Stimulated activated CD8-positive, alpha-beta memory T cell treated with anti-CD3 and anti-CD28 coated beads, Interleukin-12 subunit alpha, Interleukin-12 subunit beta, amount 100 ng/mL, for 1 hour (primary cell): ENCODE results near the gene KIAA1755.

Experiments
- DNase-seq: peaks from one replicate; pipeline ENCODE4 v3.0.0-alpha.2; 2020; ENCODE audit warnings: low read depth

KIAA1755 gene

DNA sequence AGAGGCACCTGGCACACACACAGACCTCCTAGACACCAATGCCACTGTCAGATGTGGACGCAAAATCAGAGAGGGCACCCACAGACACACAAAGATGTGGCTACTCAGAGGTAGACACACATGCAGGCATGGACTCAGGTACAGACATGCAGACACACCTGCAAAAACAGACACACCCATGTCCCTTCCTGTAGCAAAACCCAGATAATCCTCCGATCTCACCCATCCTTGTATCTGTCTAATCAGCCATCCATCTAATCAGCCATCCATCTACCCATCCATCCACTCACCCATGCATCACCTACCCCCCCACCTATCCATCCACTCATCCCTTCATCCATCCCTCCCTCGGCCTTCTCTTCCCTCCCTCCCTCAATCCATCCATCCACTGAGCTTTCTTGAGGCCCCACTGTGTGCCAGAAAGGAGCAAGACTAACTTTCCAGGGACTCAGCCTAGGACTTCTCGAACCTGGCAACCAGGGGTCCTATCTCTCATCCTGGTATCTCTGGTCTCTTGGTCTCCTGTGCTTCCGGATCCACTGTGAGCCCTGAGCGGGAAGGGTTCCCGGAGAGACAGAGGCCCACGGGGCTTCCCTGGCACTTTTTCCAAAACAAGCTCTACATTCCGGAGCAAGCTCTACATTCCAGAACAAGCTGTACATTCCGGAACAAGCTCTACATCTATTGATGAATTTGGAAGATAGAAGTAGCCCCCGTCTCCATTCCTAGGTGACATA is 94.4 kb downstream of the KIAA1755 start:
- DNase-seq, result no peak

- no peak for DNase-seq
Observed at GRCh38 chr20:38165089-38165965, 95.2 kb downstream of the KIAA1755 start, which contains the start of gene TGM2. TSS of gene TGM2 (minus strand) at chr20:38165270. CDS start at chr20:38165198, 72 bp downstream.

DNA sequence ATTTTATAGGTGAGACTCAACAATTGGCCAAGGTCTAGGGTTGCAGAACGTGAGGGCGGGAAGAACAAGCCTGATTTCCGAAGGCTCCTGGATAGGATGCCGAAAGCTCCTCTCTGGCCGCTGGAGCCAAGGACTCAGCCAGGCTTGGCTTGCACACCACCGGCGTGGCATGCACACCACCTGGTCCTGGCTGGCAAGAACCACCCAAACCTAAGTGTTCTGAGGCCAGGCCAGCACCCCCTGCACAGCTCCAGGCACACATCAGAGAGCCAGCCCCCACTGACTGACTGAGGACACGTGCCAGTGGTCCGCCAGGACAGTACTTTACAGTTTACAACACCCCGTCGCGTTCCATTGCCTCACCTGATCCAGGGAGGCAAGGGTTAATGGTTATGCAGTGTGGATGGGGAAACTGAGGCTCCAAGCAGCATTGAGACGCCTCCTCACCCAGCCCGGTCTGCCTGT is 95.9 kb downstream of the KIAA1755 start:
- no peak for DNase-seq

DNA sequence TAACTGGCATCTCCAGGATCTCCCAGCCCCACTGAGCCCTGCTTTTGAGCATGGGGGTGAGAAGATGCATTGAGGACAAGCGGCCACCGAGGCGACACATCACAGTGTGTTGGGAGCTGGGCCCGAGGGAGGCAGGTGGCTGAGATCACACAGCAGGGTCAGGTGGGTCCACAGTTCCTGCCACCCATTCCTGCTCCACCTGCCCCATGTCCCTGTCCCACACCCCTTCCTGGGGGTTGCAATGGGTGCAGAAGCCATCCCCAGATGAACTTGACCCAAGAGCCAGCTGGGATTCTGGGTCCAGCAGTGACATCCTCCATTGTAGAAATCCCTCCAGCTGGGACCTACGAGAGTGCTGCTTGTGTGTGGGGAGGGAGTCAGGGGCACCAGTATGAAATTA is 96.5 kb downstream of the KIAA1755 start:
- no peak for DNase-seq

- no peak for DNase-seq
Observed at GRCh38 chr20:38162878-38163875, 97.4 kb downstream of the KIAA1755 start.

- DNase-seq, result no peak
Observed at GRCh38 chr20:38162149-38162548, 98.4 kb downstream of the KIAA1755 start.

GRCh38 chr20:38161412-38161774 is 99.1 kb downstream of the KIAA1755 start:
- no peak for DNase-seq
